H1 (cell line): ENCODE data around the gene CLEC12A. TPM values are rescaled to one million over a fixed set of nuclear protein-coding genes. Genes with fewer than 3 reads are reported as not detected.

Experiments
- EGR1 ChIP-seq: IDR thresholded peaks from 2 replicates; pipeline ENCODE4 v1.6.1; 2011; ENCODE audit warnings: low read depth, low read length, borderline replicate concordance
- HDAC2 ChIP-seq, 2 experiments: fragments of 300-600 bp in 1 of 2; sonication (generic) in 1 of 2; IDR thresholded peaks; 2 replicates each; pipeline ENCODE4 v1.6.1; 2011 to 2012; ENCODE audit warnings: low read depth in 2 of 2, low read length in 2 of 2, mild to moderate bottlenecking in 2 of 2, moderate library complexity in 2 of 2, borderline replicate concordance in 1 of 2, inconsistent platforms in 1 of 2
- PHF8 ChIP-seq: fragments of 200-600 bp; sonication (generic); conservative IDR thresholded peaks from 2 replicates; pipeline ENCODE4 v1.7.1; 2012; ENCODE audit warnings: low read depth, mild to moderate bottlenecking, inconsistent platforms, low read length, moderate library complexity
- POU5F1 ChIP-seq: IDR thresholded peaks from 2 replicates; pipeline ENCODE4 v1.6.1; 2011; ENCODE audit warnings: low read depth, mild to moderate bottlenecking, low read length, moderate library complexity
- RNF2 ChIP-seq: fragments of 200-900, 300-1000 bp; sonication (generic); IDR thresholded peaks from 2 replicates; pipeline ENCODE4 v1.7.1; 2016; ENCODE audit warnings: borderline replicate concordance, low read depth, mild to moderate bottlenecking, antibody characterized with exemption, low read length; ENCODE audit not compliant: poor library complexity, severe bottlenecking; ENCODE audit errors: missing control alignments
- TAF1 ChIP-seq: IDR thresholded peaks from 2 replicates; pipeline ENCODE4 v1.6.1; 2011; ENCODE audit warnings: mild to moderate bottlenecking, low read depth, low read length
- polyA plus RNA-seq, 7 experiments: library from polyadenylated mRNA; depleted of rRNA in 3 of 7; stranded (reverse) in 5 of 7; unstranded in 2 of 7; fragments of >200 nt in 5 of 7; fragments of 200-250 nt in 2 of 7; gene quantifications; 1 replicate in 5 of 7; 2 replicates in 1 of 7; 4 replicates in 1 of 7; pipeline versions ENCODE4 v1.2.1 to v1.2.3, GENCODE V29; 2011 to 2013; ENCODE audit warnings: missing spikeins in 2 of 7, mixed read lengths in 2 of 7
- total RNA-seq: library from RNA; stranded (reverse); fragmentation: NEBNext Ultra II Directional; extraction: Animal tissue kit (Norgen Biotek cat#: 25700); gene quantifications from 2 replicates; pipeline ENCODE4 v1.2.1, GENCODE V29; 2021

The CLEC12A gene
- total and polyA plus RNA-seq, 2 of the 8 experiments (the other 6 are each of a cell fraction or from before 2014, with no cell fraction given) = not detected

- no peak for TF ChIP-seq PHF8
- TF ChIP-seq RNF2 = no peak
- no peak for TF ChIP-seq TAF1
- TF ChIP-seq POU5F1 = no peak
- no peak for TF ChIP-seq HDAC2 (IDR thresholded peaks at IDR 0.05; ENCODE audit: borderline replicate concordance in 1 of 2, low read depth in 2 of 2, low read length in 2 of 2)
- no peak for TF ChIP-seq EGR1
These were observed 37.3 kb upstream of the CLEC12A start (continued) for GRCh38 chr12:9933958-9934357.
